GM19467 (cell line): ENCODE data around the gene UST.
"Not testable (repeated sequence)": the region's sequence is repeated elsewhere in the genome, so short reads cannot be mapped to it uniquely, and the experiment has no call there.

ENCODE experiments used
- ATAC-seq: cut with Tn5 transposase; IDR thresholded peaks from one replicate; pipeline ENCODE4 v1.9.1; 2021; ENCODE audit warnings: mild to moderate bottlenecking, moderate library complexity; ENCODE audit not compliant: unreplicated experiment

UST gene

GRCh38 chr6:148934961-148935360 is 188.1 kb downstream of the UST start:
- ATAC-seq, result no peak

DNA sequence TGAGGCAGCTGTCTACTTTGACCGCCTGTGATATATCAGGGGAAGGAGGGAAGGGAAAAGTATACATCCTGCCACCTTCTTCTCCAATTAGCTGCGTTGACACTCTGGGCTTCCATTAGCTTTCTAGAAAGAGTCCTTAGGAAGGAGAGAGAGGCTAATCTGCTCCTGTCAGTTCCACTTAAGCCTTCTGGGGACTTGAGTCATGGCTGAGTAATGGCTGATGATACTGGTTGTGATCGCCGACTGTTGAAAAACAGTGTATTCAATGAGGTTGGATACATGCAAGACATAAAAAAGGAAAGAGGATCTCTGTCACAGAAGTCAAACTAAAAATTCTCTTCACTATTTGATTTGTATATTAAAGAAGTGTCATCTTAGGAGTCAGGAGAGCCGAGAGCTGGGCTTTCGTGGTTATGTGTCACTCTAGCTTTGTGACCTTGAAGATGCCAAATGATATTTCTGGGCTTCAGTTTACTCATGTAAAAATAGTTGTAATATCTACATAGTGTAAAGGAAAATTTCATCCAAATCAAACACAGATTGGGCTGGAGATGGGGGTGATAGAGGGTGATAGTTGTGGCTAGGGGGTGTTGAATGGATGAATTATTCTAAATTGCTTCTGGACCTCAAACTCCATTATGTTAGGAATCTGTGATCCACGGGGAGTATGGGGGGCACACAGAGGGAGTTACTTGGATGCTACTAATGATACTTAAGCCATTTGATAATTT is 189.0 kb downstream of the UST start:
- ATAC-seq, result no peak

DNA sequence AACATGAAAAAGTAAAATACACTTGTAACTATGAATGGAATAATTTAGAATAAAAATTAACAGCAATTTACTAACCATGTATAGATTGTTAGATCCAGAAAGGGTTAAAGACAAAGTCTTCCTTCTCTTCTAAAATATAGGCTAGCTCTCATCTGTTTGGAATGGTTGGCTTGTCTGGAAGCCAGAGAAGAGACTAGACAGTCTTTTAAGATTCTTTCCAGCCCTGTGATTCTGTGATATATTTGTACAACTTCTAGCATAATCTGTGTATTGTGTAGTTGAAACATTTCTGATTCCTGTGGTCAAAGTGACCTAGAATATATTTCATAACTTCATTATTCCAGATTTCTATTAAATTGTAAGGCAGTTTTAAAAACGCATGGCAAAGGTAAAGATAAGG is 196.6 kb downstream of the UST start:
- no peak for ATAC-seq

DNA sequence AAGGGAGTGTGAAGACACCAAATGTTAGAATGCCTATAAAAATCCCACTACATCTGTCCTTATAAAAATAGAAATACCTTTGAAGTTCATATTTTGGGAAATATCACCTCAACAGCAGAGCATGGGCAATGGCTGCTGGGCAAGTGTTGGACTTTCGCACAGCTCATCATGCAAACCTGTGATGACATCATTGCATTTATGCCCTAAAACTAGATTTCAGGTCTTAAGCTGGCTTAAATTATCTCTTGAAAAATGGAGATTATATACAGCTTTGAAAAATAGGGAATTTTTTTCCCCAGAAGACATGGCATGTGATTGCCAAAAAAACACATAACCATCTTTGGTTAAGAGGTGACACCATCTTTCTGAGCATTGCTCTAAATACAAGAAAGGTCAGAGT is 197.8 kb downstream of the UST start:
- ATAC-seq, result no peak

DNA sequence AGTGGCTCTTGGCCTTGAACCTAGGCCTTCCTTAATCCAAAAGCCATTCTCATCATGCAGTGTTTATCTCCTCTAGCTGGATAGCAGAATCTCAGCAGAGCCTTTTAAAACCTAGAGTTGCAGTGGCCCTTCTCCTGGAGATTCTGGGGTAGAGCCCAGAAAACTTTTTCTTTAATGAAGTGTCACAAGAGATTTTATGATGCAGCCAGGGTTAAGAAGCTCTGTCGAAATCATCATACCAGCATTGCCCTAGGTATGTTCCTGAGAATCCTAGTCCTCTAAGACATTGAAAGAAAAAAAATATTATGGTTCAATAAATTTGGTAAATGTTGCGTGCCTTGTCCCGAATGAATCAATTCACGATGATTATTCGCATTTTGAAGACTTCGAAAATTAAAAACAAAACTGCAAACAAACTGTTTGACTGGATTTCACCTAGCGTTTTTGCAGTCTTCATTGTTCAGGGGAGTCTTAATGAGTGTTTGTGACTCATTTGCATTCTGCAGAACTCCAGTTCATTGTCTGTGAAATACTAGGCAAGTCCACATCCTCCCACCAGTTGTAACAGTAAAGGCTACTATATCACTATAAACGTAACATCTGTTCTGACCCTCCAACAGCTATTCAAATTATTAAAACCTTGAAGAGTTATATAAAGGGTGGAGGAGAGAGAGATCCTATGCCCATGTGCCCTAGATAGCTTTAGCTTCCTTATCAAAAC is 198.6 kb downstream of the UST start:
- no peak for ATAC-seq

GRCh38 chr6:148947621-148948444 is 201.0 kb downstream of the UST start:
- ATAC-seq, result no peak

- ATAC-seq, result no peak
Measured at GRCh38 chr6:148951662-148952061, 204.8 kb downstream of the UST start.

DNA sequence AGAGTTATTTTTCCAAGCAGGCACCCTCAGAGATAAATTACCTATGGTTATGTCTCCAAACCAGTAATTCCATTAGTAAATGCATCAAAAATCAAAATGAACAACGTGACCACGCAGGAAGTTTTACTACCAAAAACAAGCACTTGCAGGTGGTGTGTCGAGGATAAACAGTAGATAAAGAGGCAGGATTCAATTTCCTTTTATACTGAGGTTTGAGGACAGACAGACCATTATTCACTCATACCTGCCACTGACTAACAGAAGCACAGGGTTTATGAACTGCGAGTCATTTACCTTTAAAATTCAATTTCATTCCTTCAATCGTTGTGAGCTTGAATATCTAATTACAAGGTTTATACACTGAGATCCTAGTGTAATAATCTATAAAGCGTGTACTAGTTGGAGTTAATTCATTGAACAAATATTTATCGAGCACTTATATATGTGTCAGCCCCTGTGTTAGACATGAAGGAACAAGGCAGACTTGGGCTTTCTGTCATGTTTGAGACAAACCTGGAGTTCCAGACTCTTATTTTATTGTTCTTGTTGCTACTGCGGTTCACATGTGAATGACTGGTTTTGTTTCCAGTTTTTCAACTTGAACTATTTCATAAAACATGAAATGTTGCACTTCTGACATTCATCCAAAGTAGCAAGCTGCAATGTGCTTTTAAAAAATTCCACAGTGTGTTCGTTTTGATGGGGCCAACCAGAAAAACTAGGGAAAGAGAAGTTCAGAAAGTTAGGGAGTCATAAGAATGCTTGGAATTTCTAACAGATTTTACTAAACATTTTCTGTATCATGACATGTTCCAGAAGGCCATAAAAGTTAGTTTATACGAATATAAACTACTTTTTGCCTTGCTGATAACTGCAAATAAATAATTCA is 205.6 kb downstream of the UST start:
- no peak for ATAC-seq

DNA sequence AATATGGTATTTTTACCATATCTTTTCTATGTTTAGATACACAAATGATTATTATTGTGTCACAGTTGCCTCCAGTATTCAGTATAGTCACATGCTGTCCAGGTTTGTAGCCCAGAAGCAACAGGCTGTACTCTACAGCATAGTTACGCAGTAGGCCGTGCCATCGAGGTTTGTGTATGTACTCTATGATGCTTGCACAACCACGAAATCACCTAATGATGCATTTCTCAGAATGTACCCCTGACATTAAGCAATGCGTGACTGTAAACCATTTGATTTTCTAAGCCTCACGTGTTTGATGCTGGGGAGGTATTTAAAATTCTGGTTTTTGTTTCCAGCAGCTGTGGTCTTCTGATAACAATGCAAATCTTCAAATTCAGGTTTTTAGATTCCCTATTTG is 207.6 kb downstream of the UST start:
- ATAC-seq, result no peak

DNA sequence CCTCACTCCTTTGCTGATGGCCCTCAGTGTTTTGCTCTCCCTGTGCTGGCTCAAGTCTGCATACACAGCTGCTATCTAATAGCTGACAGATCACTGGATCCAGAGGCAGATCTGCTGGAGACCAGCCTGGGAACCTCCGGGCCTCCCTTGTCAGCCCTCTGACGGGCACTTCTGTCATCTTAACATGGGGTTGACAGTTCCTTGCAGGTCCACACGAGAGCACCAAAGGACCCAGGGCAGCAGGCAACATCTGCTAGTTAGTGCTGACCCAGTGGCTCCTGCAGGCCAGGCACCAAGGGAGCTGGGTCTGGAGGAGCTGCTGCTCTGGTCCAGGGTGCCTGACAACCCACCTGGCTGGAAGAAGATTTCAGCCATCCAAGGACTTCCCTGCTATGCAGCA is 208.1 kb downstream of the UST start:
- ATAC-seq, result no peak

GRCh38 chr6:148955441-148955840 is 208.6 kb downstream of the UST start:
- ATAC-seq, result no peak

DNA sequence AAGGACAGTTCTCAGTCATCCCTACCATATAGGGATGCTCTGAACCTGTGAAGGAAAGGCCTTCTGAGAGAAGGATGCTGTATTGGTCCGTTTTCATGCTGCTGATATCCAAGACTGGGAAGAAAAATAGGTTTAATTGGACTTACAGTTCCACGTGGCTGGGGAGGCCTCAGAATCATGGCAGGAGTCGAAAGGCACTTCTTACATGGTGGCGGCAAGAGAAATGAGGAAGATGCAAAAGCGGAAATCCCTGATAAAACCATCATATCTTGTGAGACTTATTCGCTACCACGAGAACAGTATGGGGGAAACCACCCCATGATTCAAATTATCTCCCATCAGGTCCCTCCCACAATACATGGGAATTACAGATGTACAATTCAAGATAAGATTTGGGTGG is 209.3 kb downstream of the UST start:
- not testable (repeated sequence) for ATAC-seq

DNA sequence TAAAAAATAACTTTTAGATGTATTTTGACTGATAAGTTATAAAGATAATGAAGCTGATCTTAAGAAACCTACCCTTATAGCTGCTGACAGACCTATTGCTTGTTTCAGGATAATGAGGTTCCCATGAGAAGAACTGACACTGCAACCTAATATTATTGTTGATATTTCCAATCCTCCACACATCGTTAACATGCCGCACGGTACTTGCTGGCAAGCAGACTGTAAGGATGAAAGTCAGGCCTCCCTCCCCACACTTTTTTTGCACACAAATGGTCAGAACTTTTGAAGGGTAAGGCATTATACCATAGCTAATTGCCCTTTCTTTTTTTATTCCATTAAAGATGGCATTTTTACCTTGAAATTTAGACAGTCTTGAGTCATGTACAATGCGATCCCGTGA is 210.9 kb downstream of the UST start:
- ATAC-seq, result no peak

DNA sequence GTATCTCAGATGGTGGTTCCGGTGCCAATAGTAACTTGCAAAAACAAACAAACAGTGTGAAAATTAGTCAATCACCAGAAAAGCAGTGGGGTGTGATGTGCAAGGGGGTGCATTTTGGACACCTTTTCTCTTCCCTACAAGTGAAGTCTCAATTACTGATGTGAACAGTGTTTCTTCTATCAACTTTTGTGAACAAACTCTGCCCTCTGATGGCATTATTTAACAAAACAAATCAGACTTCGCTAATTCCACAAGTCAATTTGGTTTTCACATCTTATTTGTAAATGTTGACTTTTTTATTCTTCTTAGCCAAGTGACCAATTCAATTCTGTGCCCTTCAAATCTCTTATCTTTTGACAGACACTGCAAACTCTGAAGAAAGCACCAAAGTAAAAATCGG is 212.2 kb downstream of the UST start:
- ATAC-seq, result no peak

DNA sequence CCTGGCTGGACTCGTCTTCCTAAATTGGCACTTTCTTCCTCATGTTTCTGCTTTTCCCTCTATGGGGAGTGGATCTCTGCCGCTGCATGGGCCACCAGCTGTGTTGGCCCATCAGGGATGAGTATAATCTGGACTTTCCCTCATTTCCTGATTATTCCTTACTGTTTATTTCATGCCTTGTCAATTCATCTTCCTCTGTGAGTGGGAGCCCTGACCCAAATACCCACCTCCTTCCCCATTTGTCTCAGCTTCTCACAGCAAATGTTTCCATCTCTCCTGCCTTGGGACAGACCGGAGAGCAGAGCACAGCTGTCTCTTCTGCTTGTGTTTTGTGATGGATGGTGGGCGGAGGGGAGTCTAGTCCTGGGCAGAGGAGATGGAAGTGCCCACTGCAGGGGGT is 212.7 kb downstream of the UST start:
- ATAC-seq, result no peak

GRCh38 chr6:148962854-148963515 is 216.2 kb downstream of the UST start:
- ATAC-seq, result no peak

DNA sequence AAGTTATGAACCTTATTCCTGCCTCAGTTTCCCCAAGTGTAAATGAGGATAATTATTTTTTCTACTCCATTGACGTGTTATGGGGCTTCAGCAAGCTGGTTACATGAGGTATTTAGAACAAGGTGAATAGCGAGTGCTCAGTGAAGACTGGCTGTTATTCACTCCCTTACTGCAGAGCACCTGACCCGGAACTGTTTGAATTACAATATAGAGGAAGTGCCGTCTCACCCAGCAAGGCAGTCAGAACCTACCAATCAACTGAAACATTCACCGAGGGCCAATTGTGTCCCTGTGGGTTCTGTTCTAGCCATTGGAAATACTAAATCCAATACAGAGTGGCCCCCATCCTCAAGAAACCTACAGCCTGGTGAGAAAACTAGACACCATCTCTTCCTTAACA is 216.9 kb downstream of the UST start:
- ATAC-seq, result no peak

DNA sequence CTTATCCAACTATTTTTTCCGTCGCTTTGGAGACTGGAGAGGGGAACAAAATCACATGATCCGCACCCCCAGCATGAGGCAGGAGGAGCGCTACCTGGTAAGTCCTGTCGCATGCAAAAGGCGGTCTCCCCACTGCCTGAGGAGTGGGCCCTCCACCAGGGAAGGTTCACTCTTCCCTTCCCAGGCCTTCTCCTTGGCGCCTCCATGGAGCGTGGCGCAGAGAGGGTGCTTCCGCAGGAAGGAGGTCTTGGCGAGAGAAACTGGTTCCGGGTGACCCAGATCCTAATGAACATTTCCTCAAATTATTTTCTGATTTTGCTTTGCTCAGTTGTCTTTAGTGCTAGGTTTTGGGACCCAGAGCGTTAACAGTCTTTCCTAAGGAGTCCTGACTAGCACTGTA is 217.6 kb downstream of the UST start:
- no peak for ATAC-seq

GRCh38 chr6:148965287-148965686 is 218.5 kb downstream of the UST start:
- no peak for ATAC-seq

DNA sequence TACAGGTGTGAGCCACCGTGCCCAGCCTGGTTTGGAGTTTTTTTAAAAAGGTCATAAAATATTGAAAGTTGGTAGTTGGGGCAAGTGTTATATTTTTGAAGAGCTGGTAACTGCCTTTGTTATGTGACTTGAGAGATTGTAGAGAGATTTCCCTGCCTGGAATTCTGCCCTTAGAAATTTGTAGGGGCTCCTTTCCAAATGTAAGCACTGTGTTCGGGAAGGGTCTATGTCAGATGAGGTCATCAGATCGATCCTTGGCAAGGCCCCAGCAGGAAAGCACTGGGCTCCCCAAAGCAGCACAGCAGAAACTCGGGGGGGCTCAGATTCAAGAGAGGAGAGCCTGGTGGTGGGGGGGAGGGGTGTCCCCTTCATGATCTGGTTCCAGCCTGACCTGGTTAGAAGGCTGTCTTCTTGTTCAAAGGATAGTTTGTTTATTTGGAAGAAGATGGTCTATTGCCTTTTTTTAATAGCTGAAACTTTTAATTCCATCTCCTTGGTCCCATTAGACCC is 220.2 kb downstream of the UST start:
- no peak for ATAC-seq
